HEK293 (cell line): Measurements from ENCODE around the gene STK32C.

Source experiments
- CTCF ChIP-seq: fragments of 450-650 bp; formaldehyde crosslinking; IDR thresholded peaks from 2 replicates; pipeline ENCODE4 v1.5.1; 2016; ENCODE audit warnings: missing biosample characterization, missing genetic modification characterization
- INSM2 ChIP-seq: fragments of 450-650 bp; formaldehyde crosslinking; IDR thresholded peaks from 2 replicates; pipeline ENCODE4 v1.5.1; 2016; ENCODE audit warnings: missing biosample characterization, missing genetic modification characterization
- PBX3 ChIP-seq: sonication (generic); formaldehyde crosslinking; IDR thresholded peaks from 2 replicates; pipeline ENCODE4 v1.8.1; 2022; ENCODE audit warnings: mild to moderate bottlenecking, moderate library complexity, missing genetic modification reagents
- YY1 ChIP-seq: fragments of 450-650 bp; formaldehyde crosslinking; IDR thresholded peaks from 2 replicates; pipeline ENCODE4 v1.5.1; 2018; ENCODE audit warnings: missing biosample characterization, missing genetic modification characterization
- ZNF175 ChIP-seq: fragments of 450-650 bp; formaldehyde crosslinking; IDR thresholded peaks from 2 replicates; pipeline ENCODE4 v1.5.1; 2016; ENCODE audit warnings: missing biosample characterization, missing genetic modification characterization
- ZNF530 ChIP-seq: fragments of 450-650 bp; formaldehyde crosslinking; IDR thresholded peaks from 2 replicates; pipeline ENCODE4 v1.5.1; 2016; ENCODE audit warnings: low read depth, missing biosample characterization, missing genetic modification characterization
- ZSCAN30 ChIP-seq: fragments of 450-650 bp; IDR thresholded peaks from 2 replicates; pipeline ENCODE4 v1.5.1; 2018; ENCODE audit warnings: missing biosample characterization, mild to moderate bottlenecking, missing genetic modification characterization, moderate library complexity
- TF ChIP-seq, protein P1 (sequence below): IDR thresholded peaks from 2 replicates; pipeline ENCODE4 v1.6.1; 2011; ENCODE audit warnings: mild to moderate bottlenecking, low read depth, low read length, borderline replicate concordance
- TF ChIP-seq, protein P2 (sequence below): fragments of 450-650 bp; formaldehyde crosslinking; IDR thresholded peaks from 2 replicates; pipeline ENCODE4 v1.5.1; 2016; ENCODE audit warnings: missing biosample characterization, missing genetic modification characterization

GRCh38 chr10:132227851-132228390 is 79.8 kb downstream of the STK32C start:
- TF ChIP-seq, protein P1, sequence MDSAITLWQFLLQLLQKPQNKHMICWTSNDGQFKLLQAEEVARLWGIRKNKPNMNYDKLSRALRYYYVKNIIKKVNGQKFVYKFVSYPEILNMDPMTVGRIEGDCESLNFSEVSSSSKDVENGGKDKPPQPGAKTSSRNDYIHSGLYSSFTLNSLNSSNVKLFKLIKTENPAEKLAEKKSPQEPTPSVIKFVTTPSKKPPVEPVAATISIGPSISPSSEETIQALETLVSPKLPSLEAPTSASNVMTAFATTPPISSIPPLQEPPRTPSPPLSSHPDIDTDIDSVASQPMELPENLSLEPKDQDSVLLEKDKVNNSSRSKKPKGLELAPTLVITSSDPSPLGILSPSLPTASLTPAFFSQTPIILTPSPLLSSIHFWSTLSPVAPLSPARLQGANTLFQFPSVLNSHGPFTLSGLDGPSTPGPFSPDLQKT = no peak
- no peak for TF ChIP-seq CTCF (tag by site-specific recombination)
- no peak for TF ChIP-seq PBX3 (CRISPR knock-in tag)
- no peak for TF ChIP-seq ZNF530 (tag by site-specific recombination)
- no peak for TF ChIP-seq YY1
- TF ChIP-seq INSM2 = no peak
- TF ChIP-seq, protein P2, sequence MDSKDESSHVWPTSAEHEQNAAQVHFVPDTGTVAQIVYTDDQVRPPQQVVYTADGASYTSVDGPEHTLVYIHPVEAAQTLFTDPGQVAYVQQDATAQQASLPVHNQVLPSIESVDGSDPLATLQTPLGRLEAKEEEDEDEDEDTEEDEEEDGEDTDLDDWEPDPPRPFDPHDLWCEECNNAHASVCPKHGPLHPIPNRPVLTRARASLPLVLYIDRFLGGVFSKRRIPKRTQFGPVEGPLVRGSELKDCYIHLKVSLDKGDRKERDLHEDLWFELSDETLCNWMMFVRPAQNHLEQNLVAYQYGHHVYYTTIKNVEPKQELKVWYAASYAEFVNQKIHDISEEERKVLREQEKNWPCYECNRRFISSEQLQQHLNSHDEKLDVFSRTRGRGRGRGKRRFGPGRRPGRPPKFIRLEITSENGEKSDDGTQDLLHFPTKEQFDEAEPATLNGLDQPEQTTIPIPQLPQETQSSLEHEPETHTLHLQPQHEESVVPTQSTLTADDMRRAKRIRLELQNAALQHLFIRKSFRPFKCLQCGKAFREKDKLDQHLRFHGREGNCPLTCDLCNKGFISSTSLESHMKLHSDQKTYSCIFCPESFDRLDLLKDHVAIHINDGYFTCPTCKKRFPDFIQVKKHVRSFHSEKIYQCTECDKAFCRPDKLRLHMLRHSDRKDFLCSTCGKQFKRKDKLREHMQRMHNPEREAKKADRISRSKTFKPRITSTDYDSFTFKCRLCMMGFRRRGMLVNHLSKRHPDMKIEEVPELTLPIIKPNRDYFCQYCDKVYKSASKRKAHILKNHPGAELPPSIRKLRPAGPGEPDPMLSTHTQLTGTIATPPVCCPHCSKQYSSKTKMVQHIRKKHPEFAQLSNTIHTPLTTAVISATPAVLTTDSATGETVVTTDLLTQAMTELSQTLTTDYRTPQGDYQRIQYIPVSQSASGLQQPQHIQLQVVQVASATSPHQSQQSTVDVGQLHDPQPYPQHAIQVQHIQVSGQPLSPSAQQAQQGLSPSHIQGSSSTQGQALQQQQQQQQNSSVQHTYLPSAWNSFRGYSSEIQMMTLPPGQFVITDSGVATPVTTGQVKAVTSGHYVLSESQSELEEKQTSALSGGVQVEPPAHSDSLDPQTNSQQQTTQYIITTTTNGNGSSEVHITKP (tag by site-specific recombination) = no peak
- TF ChIP-seq ZNF175 = no peak
- TF ChIP-seq ZSCAN30 (tag by site-specific recombination) = no peak
